Osteoblast (primary cell): ENCODE measurements around the gene HHATL. TPM values are rescaled to one million over a fixed set of nuclear protein-coding genes. Genes with fewer than 3 reads are reported as not detected.

Experiments used
- DNase-seq: peaks from one replicate; pipeline ENCODE4 v3.0.0; 2011; ENCODE audit warnings: low spot score, mixed read lengths; ENCODE audit not compliant: insufficient read length; ENCODE audit errors: missing footprints
- H2AFZ ChIP-seq: 2 replicates; pipeline ENCODE4 v1.6.0; 2011; ENCODE audit warnings: mild to moderate bottlenecking, low read length
- H3K27ac ChIP-seq: 2 replicates; pipeline ENCODE4 v1.5.1; 2011; ENCODE audit warnings: mild to moderate bottlenecking, low read depth, low read length, moderate library complexity
- H3K27me3 ChIP-seq: 2 replicates; pipeline ENCODE4 v1.6.0; 2012; ENCODE audit warnings: mild to moderate bottlenecking, control low read depth, inconsistent platforms, low read length, moderate library complexity; ENCODE audit not compliant: insufficient read depth
- H3K36me3 ChIP-seq: 2 replicates; pipeline ENCODE4 v1.5.1; 2011; ENCODE audit warnings: mild to moderate bottlenecking, low read length, control low read depth, moderate library complexity; ENCODE audit not compliant: insufficient read depth
- H3K4me1 ChIP-seq: 2 replicates; pipeline ENCODE4 v1.5.1; 2011; ENCODE audit warnings: mild to moderate bottlenecking, low read length, control low read depth, moderate library complexity; ENCODE audit not compliant: insufficient read depth
- H3K4me2 ChIP-seq: 2 replicates; pipeline ENCODE4 v1.6.0; 2011; ENCODE audit warnings: mild to moderate bottlenecking, low read length; ENCODE audit not compliant: insufficient read depth
- H3K4me3 ChIP-seq: fragments of 200-600 bp; sonication (generic); 3 replicates; pipeline ENCODE4 v1.5.1; 2012; ENCODE audit warnings: mild to moderate bottlenecking, low read length, inconsistent platforms; ENCODE audit not compliant: insufficient read depth
- H3K79me2 ChIP-seq: 2 replicates; pipeline ENCODE4 v1.6.0; 2012; ENCODE audit warnings: mild to moderate bottlenecking, low read length, control low read depth, inconsistent platforms; ENCODE audit not compliant: insufficient read depth
- H3K9me3 ChIP-seq: 2 replicates; pipeline ENCODE4 v1.5.1; 2011; ENCODE audit warnings: low read depth, low read length, control low read depth
- H4K20me1 ChIP-seq: 2 replicates; pipeline ENCODE4 v1.6.0; 2012; ENCODE audit warnings: mild to moderate bottlenecking, low read length, control low read depth; ENCODE audit not compliant: insufficient read depth
- total RNA-seq: library from RNA; depleted of rRNA; stranded (reverse); fragments of >200 nt; gene quantifications from 2 replicates; pipeline ENCODE4 v1.2.3, GENCODE V29; 2012
- TF ChIP-seq, protein P1 (sequence below): IDR thresholded peaks from 2 replicates; pipeline ENCODE4 v1.5.1; 2011; ENCODE audit warnings: mild to moderate bottlenecking, low read depth, low read length, moderate library complexity; ENCODE audit errors: extremely low read depth

HHATL gene
- total RNA-seq, 1 donor, result not detected

DNA sequence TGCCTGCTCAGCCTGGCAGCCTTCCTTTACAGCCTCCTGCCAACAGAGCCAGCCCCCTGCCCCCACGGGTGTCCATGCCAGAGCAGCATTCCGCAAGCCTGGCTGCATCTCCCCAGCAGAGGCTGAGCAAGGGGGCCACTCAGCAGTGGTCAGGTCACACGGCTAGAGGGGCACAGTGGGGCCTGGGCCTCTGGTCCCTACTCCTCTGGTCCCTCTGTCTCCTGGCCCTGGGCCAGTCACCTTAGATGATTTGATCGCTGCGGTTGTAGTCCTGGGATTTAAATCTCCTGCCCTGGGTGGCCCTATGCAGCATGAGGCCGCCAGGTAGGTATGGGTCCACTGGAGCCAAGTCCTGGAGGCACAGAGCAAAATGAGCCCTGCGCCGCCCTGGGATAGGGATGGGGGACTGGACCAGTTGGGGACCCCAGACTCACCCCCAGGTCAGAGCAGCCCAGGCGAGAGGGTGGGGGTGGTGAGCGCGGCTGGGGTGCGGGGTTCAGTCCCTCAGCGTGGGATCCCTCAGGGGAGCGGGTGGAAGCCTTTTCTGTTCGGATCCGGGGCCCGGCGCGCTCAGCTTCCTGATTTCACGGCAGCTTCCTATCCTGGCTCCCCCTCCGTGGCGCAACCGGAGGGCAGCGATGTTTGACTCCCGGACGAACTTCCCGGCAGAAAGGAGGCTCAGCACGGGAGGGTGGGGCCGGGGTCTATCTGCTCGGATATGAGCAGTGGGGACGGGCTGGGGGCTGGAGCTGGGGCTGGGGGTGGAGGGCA, 48.9 kb downstream of the HHATL start, which contains the start of gene ZBTB47:
TSS of gene ZBTB47 (plus strand) at position 138 of the 771 bp plus-strand sequence. CDS start 4,659 bp downstream, outside the sequence.
- peaks cover 60% of the 10 kb centered on the region for H4K20me1 ChIP-seq
- peaks cover 18% of the 10 kb centered on the region for H3K36me3 ChIP-seq
- H3K27ac ChIP-seq, result peak within 1 kb of the TSS; percentile 86
- peaks cover 66% of the 10 kb centered on the region for H3K79me2 ChIP-seq
- H3K9me3 ChIP-seq, result no peaks in the 10 kb centered on the region
- DNase-seq, result peak; percentile 94
- H3K27me3 ChIP-seq, result no peaks in the 10 kb centered on the region
- peak within 1 kb of the TSS; percentile 90 for H3K4me3 ChIP-seq
- peaks cover 53% of the 10 kb centered on the region for H3K4me1 ChIP-seq
- H3K4me2 ChIP-seq, result peak within 1 kb of the TSS; percentile 95
- TF ChIP-seq, protein P1, sequence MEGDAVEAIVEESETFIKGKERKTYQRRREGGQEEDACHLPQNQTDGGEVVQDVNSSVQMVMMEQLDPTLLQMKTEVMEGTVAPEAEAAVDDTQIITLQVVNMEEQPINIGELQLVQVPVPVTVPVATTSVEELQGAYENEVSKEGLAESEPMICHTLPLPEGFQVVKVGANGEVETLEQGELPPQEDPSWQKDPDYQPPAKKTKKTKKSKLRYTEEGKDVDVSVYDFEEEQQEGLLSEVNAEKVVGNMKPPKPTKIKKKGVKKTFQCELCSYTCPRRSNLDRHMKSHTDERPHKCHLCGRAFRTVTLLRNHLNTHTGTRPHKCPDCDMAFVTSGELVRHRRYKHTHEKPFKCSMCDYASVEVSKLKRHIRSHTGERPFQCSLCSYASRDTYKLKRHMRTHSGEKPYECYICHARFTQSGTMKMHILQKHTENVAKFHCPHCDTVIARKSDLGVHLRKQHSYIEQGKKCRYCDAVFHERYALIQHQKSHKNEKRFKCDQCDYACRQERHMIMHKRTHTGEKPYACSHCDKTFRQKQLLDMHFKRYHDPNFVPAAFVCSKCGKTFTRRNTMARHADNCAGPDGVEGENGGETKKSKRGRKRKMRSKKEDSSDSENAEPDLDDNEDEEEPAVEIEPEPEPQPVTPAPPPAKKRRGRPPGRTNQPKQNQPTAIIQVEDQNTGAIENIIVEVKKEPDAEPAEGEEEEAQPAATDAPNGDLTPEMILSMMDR, result no peak
- H2AFZ ChIP-seq, result peak within 1 kb of the TSS; percentile 60

DNA sequence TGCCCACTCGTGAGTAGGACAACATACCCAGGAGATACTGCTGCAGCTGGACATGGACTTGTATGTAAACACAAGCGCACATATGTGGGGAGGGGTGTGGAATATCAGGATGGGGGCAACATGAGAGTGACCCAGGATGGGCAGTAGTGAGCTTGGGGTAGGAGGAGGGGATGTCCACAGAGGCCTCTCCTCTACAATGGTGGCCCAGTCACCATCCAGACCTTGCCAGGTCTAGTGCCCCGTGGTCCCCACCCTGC, 49.4 kb downstream of the HHATL start:
- no peak for DNase-seq
- peak overlapping the region; percentile 95 for H3K4me2 ChIP-seq
- H4K20me1 ChIP-seq, result peaks cover 63% of the 10 kb centered on the region
- TF ChIP-seq, protein P1, result no peak
- H3K9me3 ChIP-seq, result no peaks in the 10 kb centered on the region
- peak overlapping the region; percentile 86 for H3K27ac ChIP-seq
- H2AFZ ChIP-seq, result no peak overlapping the region
- H3K36me3 ChIP-seq, result peaks cover 17% of the 10 kb centered on the region
- peak overlapping the region; percentile 90 for H3K4me3 ChIP-seq
- peaks cover 66% of the 10 kb centered on the region for H3K79me2 ChIP-seq
- peaks cover 58% of the 10 kb centered on the region for H3K4me1 ChIP-seq
- H3K27me3 ChIP-seq, result no peaks in the 10 kb centered on the region

DNA sequence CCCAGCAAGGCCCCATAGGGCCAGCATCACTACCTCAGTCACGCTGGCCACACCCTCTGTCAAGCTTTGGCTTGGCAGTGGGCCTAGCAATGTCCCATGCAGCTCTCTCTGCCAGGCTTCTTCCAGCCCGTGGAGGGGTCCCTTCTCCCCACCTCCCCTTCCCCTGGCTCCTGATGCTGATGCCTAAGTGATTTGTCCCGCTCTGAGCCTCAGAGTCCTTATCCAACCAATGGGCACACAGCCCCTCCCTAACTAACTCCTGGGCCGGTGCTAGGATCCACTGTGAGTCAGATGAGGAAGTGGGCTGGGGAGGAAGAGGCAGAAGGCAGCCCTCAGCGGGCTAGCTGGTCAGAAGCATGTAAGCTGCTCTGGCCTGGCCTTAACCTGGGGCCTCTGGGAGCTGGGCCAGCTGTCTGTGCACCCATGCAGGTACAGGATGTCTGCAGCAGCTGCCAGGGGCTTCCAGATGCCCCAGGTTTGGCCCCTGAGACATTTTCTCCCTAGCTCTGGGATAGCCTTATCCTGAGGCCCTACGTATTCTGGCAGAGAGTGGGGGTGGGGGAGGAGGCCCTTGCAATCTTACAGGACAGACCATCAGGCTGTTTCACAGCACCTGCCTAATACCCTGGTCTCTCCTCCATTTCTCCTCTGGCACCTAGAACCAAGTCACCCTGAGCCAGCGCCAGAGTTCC, 49.8 kb downstream of the HHATL start:
- H2AFZ ChIP-seq, result no peak overlapping the region
- no peaks in the 10 kb centered on the region for H3K9me3 ChIP-seq
- H3K4me2 ChIP-seq, result peak overlapping the region; percentile 95
- H3K4me1 ChIP-seq, result peaks cover 63% of the 10 kb centered on the region
- TF ChIP-seq, protein P1, result no peak
- peaks cover 61% of the 10 kb centered on the region for H4K20me1 ChIP-seq
- H3K27me3 ChIP-seq, result no peaks in the 10 kb centered on the region
- H3K27ac ChIP-seq, result peak overlapping the region; percentile 86
- peak overlapping the region; percentile 90 for H3K4me3 ChIP-seq
- H3K79me2 ChIP-seq, result peaks cover 70% of the 10 kb centered on the region
- DNase-seq, result peak; percentile 98
- peaks cover 16% of the 10 kb centered on the region for H3K36me3 ChIP-seq

DNA sequence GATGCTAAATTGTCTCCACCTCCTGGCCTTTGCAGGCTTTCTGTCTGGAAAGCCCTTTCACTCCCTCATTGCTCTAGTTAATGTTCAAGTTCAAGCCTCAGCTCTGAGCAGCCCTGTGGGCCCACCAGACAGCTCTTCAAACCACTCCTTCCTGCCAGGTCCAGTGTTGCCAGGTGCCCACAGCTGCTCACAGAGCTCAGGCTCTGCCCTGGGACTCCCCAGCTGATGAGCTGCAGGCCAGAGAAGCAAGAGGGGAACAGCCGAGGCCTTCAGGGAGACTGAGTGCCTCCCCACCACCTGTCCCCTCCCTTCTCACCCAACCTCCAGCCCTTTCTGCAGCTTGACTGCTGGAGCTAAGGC, 50.4 kb downstream of the HHATL start:
- Histone ChIP-seq H3K4me3 (peak overlapping the region; percentile 90), H3K4me2 (peak overlapping the region; percentile 95), H3K27ac (peak overlapping the region; percentile 86), H3K36me3 (peaks cover 21% of the 10 kb centered on the region), H3K4me1 (peaks cover 64% of the 10 kb centered on the region), H4K20me1 (peaks cover 57% of the 10 kb centered on the region), H3K27me3 (no peaks in the 10 kb centered on the region), H2AFZ (no peak overlapping the region), H3K79me2 (peaks cover 70% of the 10 kb centered on the region), H3K9me3 (no peaks in the 10 kb centered on the region)
- DNase-seq, result peak; percentile 91
- TF ChIP-seq, protein P1, result no peak
